ENCODE data around the gene OOSP2.
"Not testable (repeated sequence)": the region's sequence is repeated elsewhere in the genome, so short reads cannot be mapped to it uniquely, and the experiment has no call there.

The OOSP2 gene

DNA sequence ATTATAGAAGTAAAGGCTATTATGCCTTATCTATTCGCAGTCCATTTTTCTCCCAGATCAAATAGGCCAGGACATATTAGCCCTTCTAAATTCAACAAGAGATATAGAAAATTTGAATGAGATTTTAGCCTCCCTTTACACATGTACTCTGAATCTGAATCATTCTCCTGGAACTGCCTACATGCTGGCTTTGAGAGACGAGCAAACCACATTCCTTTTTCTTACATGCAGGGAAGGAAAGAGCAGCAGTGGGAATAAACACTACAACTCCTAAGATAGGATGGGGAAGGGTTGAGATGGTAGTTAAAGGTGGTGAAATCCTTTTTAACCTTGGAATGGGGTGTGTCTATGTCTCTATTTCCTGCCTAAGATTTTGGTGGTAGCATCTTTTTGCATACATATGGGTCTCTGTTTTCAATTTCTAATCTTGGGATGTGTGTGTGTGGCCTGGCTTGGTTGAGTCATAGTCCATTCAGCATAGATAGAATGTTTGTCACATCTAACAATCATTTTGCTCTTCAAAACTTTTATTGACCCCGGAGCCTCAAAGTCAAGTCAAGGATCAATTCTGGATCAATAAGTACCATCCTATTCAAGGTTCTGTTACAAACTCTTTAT, 11.1 kb upstream of the OOSP2 start:
- no peak for DNase-seq (ENCODE audit: insufficient read length, low spot score)
- TF ChIP-seq POLR2AphosphoS5 (IDR thresholded peaks at IDR 0.05; ENCODE audit: low read depth, low read length) (no peak), POLR2A (IDR thresholded peaks at IDR 0.05; ENCODE audit: low read depth, low read length) (no peak), POU2F2 (IDR thresholded peaks at IDR 0.05; ENCODE audit: low read depth, low read length) (no peak), SPI1 (IDR thresholded peaks at IDR 0.05; ENCODE audit: low read depth, low read length) (no peak), PAX5 (IDR thresholded peaks at IDR 0.05; ENCODE audit: insufficient read depth, low read length, severe bottlenecking) (no peak), TAF1 (IDR thresholded peaks at IDR 0.05; ENCODE audit: low read depth, low read length) (no peak)
- no peak for FAIRE-seq

DNA sequence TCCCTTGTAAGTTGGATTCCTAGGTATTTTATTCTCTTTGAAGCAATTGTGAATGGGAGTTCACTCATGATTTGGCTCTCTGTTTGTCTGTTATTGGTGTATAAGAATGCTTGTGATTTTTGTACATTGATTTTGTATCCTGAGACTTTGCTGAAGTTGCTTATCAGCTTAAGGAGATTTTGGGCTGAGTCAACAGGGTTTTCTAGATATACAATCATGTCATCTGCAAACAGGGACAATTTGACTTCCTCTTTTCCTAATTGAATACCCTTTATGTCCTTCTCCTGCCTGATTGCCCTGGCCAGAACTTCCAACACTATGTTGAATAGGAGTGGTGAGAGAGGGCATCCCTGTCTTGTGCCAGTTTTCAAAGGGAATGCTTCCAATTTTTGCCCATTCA, 10.2 kb downstream of the OOSP2 start:
- not testable (repeated sequence) for DNase-seq (ENCODE audit: insufficient read length, low spot score); FAIRE-seq

DNA sequence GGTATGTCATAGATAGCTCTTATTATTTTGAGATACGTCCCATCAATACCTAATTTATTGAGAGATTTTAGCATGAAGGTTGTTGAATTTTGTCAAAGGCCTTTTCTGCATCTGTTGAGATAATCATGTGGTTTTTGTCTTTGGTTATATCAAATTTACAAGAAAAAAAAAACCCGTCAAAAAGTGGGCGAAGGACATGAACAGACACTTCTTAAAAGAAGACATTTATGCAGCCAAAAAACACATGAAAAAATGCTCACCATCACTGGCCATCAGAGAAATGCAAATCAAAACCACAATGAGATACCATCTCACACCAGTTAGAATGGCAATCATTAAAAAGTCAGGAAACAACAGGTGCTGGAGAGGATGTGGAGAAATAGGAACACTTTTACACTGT, 10.6 kb downstream of the OOSP2 start:
- not testable (repeated sequence) for DNase-seq (ENCODE audit: insufficient read length, low spot score); FAIRE-seq

DNA sequence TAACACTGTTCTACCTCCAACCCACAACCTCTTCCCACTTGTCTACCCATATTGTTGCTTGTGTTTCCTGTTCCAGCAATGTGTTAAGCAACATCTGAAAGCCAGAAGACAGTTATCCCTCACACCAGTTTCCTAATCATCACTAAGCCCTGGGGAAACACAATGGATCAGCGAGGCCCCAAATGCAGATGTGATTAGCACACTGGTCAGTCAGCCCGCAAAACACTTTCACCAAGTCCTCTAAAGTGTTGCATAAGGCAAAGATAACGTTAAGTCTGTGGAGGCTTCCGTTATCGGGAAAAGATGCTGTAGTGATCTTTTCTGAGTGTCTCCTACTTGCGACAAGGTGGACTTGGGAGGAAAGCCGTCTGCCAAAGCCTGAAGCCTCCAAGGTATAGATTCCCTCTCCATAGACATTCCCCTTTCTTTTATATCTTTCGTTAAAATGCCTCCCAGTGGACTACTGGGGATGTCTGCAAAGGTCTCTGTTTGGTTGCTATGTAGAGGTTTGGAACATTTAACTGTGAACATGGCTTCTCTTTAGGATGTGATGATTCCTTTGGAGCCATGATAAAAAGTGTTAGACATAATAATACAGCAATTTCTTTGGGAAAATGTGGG, 16.2 kb downstream of the OOSP2 start, which contains the start of gene MS4A3:
Gene MS4A3, plus strand, starts transcription at position 317 of the 621 bp plus-strand sequence. CDS start 4,496 bp downstream, outside the sequence.
- FAIRE-seq (no peak), DNase-seq (ENCODE audit: insufficient read length, low spot score) (no peak)
- TF ChIP-seq TAF1 (IDR thresholded peaks at IDR 0.05; ENCODE audit: low read depth, low read length) (no peak), PAX5 (IDR thresholded peaks at IDR 0.05; ENCODE audit: insufficient read depth, low read length, severe bottlenecking) (no peak), SPI1 (IDR thresholded peaks at IDR 0.05; ENCODE audit: low read depth, low read length) (no peak), POLR2A (IDR thresholded peaks at IDR 0.05; ENCODE audit: low read depth, low read length) (no peak), POLR2AphosphoS5 (IDR thresholded peaks at IDR 0.05; ENCODE audit: low read depth, low read length) (no peak), POU2F2 (IDR thresholded peaks at IDR 0.05; ENCODE audit: low read depth, low read length) (no peak)

DNA sequence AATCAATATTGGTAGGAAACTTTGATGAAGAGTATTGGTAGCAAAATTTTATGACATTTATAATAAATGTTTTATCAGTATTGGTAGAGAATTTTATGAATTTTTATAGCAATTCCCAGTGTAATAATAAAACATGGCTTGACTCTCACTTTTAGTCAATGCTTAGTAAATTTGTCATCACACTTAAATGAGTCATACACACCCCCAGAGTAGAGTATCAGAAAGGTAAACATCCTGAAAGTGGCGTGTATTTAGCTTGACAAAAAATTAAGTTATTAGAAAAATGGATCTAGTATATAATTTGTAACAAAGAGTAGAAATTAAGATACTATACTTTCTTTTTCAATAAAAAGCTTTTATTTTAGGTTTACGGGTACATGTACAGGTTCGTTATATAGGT, 18.8 kb downstream of the OOSP2 start:
- DNase-seq (ENCODE audit: insufficient read length, low spot score) (no peak), FAIRE-seq (no peak)
- no peak for TF ChIP-seq SPI1 (IDR thresholded peaks at IDR 0.05; ENCODE audit: low read depth, low read length)

DNA sequence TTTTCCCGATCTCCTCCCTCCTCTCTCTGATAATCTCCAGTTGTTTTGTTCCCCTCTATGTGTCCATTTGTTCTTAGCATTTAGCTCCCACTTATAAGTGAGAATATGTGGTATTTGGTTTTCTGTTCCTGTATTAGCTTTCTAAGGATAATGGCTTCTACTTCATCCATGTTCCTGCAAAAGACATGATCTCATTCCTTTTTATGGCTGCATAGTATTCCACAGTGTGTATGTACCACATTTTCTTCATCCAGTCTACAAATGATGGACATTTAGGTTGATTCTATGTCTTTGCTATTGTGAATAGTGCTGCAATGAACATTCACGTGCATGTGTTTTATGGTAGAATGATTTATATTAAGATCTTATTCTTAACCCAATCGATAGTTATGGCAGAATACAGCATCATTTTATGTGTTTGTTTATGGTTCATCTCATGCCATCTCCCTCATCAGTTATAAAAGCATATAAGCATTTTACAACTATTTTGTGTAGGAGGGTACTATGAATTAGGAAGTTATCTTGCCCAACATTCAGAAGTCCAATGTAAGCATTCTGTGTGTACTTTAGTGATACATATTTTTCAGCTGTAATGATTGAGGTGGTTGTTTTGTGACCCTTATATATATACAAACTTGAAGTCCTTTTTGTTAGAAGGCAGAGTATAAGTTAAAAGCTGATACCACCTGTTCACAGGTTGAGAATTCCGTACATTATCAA, 19.5 kb downstream of the OOSP2 start:
- no peak for TF ChIP-seq POLR2A (IDR thresholded peaks at IDR 0.05; ENCODE audit: low read depth, low read length)
- TF ChIP-seq POLR2AphosphoS5 (IDR thresholded peaks at IDR 0.05; ENCODE audit: low read depth, low read length): no peak
- TF ChIP-seq POU2F2 (IDR thresholded peaks at IDR 0.05; ENCODE audit: low read depth, low read length): no peak
- TF ChIP-seq SPI1 (IDR thresholded peaks at IDR 0.05; ENCODE audit: low read depth, low read length): no peak
- no peak for TF ChIP-seq TAF1 (IDR thresholded peaks at IDR 0.05; ENCODE audit: low read depth, low read length)
- TF ChIP-seq PAX5 (IDR thresholded peaks at IDR 0.05; ENCODE audit: insufficient read depth, low read length, severe bottlenecking): no peak
- no peak for DNase-seq (ENCODE audit: insufficient read length, low spot score)
- FAIRE-seq: no peak

DNA sequence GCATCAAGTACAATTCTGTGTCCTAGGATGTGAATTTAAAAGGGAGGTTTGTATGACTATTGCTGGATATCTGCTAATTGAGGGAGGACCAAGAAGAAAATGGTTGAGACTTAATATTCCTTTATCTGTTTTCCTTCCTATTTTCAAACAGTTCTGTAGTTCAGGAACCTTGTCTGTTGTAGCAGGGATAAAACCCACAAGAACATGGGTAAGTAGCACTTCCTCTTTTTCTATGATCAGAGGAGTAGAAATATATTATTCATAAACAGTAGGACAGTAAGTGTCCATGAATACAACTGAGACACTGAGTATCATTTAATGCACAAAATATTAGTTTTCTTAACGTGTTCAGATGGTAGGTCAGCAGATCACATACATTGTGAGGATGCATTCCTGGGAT, 23.9 kb downstream of the OOSP2 start:
- peak; percentile 93 for TF ChIP-seq SPI1 (IDR thresholded peaks at IDR 0.05; ENCODE audit: low read depth, low read length)
- no peak for TF ChIP-seq POLR2A (IDR thresholded peaks at IDR 0.05; ENCODE audit: low read depth, low read length)
- no peak for DNase-seq (ENCODE audit: insufficient read length, low spot score)
- no peak for FAIRE-seq

DNA sequence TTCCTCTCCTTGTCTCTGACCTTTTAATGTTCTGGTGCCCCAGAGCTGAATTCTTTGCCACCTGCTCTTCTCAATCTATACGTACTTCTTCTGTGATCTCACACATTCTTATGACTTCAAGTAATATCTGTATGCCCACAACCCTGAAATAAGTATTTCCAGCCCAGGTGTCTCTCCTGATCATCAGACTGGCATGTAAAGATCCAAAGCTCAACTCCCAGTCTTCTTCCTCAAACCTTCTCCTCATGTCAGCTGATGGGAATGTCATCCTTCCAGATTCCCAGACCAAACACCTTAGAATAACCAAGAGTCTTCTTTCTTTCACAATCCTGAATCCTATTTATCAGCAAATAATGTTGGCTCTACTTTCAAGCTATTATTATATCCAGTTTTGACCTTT, 25.6 kb downstream of the OOSP2 start:
- FAIRE-seq (no peak), DNase-seq (ENCODE audit: insufficient read length, low spot score) (no peak)
- TF ChIP-seq TAF1 (IDR thresholded peaks at IDR 0.05; ENCODE audit: low read depth, low read length): no peak
- no peak for TF ChIP-seq POLR2A (IDR thresholded peaks at IDR 0.05; ENCODE audit: low read depth, low read length)
- no peak for TF ChIP-seq PAX5 (IDR thresholded peaks at IDR 0.05; ENCODE audit: insufficient read depth, low read length, severe bottlenecking)
- no peak for TF ChIP-seq SPI1 (IDR thresholded peaks at IDR 0.05; ENCODE audit: low read depth, low read length)
- TF ChIP-seq POLR2AphosphoS5 (IDR thresholded peaks at IDR 0.05; ENCODE audit: low read depth, low read length): no peak
- TF ChIP-seq POU2F2 (IDR thresholded peaks at IDR 0.05; ENCODE audit: low read depth, low read length): no peak

DNA sequence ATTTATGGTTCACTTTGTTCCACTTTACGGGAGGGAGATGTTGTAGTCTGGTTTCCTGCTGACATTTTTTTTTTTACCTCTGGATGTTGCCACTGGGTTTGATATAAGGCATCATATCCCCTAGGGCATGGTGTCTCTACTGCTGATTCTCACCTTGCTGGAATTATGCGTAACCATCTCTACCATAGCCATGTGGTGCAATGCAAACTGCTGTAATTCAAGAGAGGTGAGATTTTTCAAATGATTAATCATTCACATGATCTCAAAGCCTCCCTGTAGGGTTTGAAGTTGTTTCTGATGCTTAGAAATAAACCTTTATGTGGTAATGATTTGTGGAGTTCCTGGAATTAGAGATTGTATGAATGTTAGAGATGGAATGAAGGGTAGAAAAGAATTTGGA, 29.2 kb downstream of the OOSP2 start:
- FAIRE-seq (no peak), DNase-seq (ENCODE audit: insufficient read length, low spot score) (no peak)
- TF ChIP-seq POU2F2 (IDR thresholded peaks at IDR 0.05; ENCODE audit: low read depth, low read length): no peak
- no peak for TF ChIP-seq SPI1 (IDR thresholded peaks at IDR 0.05; ENCODE audit: low read depth, low read length)
- TF ChIP-seq PAX5 (IDR thresholded peaks at IDR 0.05; ENCODE audit: insufficient read depth, low read length, severe bottlenecking): no peak
- no peak for TF ChIP-seq POLR2AphosphoS5 (IDR thresholded peaks at IDR 0.05; ENCODE audit: low read depth, low read length)

DNA sequence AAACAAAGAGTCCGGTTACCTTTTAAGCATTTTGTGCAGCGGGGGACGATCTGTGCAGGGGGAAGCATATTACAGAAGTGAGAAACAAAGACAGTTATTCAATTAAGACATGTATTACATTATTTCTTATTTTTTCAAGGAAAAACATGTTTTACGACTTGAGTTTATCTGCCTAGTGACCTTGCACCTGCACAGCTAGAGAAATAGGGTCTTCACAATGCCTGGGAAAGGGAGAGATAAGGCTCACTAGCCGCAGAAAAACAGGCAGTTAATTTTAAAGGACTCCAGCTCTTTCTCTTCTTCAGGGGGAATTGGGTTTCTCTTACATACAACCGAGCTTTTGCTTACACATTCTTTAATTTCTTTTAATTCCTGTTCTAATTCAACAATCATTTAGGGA, 31.4 kb downstream of the OOSP2 start:
- FAIRE-seq; DNase-seq (ENCODE audit: insufficient read length, low spot score): not testable (repeated sequence)

DNA sequence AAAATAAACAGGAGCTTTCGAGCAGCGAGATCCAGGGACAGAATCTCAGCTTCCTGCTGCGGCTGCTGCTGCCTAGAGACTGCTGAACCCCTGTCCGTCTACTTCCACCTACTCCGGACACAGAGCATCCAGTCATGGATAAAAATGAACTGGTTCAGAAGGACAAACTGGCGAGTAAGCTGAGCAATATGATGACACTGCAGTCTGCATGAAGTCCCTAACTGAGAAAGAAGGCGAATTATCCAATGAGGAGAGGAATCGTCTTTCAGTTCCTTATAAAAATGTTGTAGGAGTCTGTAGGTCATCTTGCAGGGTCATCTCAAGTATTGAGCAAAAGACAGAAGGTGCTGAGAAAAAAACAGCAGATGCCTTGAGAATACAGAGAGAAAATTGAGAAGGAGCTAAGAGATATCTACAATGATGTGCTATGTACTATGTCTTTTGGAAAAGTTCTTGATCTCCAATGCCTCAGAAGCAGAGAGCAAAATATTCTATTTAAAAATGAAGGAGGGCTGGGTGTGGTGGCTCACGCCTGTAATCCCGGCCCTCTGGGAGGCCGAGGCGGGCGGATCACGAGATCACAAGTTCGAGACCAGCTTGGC, 37.1 kb downstream of the OOSP2 start:
- no peak for FAIRE-seq
- DNase-seq (ENCODE audit: insufficient read length, low spot score): no peak
- TF ChIP-seq PAX5 (IDR thresholded peaks at IDR 0.05; ENCODE audit: insufficient read depth, low read length, severe bottlenecking) (no peak), SPI1 (IDR thresholded peaks at IDR 0.05; ENCODE audit: low read depth, low read length) (no peak), POU2F2 (IDR thresholded peaks at IDR 0.05; ENCODE audit: low read depth, low read length) (no peak), TAF1 (IDR thresholded peaks at IDR 0.05; ENCODE audit: low read depth, low read length) (no peak), POLR2A (IDR thresholded peaks at IDR 0.05; ENCODE audit: low read depth, low read length) (no peak), POLR2AphosphoS5 (IDR thresholded peaks at IDR 0.05; ENCODE audit: low read depth, low read length) (no peak)

Measured in GM12891 (cell line).